IPS-18c (cell line): Measurements from ENCODE around the gene APLF.

Source experiments
- H3K4me3 ChIP-seq: 2 replicates; pipeline ENCODE4 v1.7.0; 2013; ENCODE audit warnings: low read depth, mild to moderate bottlenecking, low read length, moderate library complexity; ENCODE audit not compliant: insufficient read depth
- H3K9me3 ChIP-seq: one replicate; pipeline ENCODE4 v1.6.1; 2013; ENCODE audit warnings: mild to moderate bottlenecking, low read length, moderate library complexity; ENCODE audit not compliant: control insufficient read depth, insufficient read depth

The APLF gene

GRCh38 chr2:68467077-68467960 lies at the start of gene APLF, which contains the start of gene FBXO48:
APLF (plus strand) TSS chr2:68467585; CDS start chr2:68467732, 147 bp downstream.
FBXO48 (minus strand) TSS chr2:68467294; CDS start chr2:68465145, 2,149 bp downstream.
- Histone ChIP-seq H3K4me3 (peak within 1 kb of the TSS; percentile 90), H3K9me3 (peaks cover 2% of the 10 kb centered on the region)

- Histone ChIP-seq H3K9me3 (no peaks in the 10 kb centered on the region), H3K4me3 (no peak overlapping the region)
Observed at GRCh38 chr2:68417926-68418325, 49.5 kb upstream of the APLF start.

GRCh38 chr2:68418419-68418818 lies 49.0 kb upstream of the APLF start:
- no peak overlapping the region for H3K4me3 ChIP-seq
- H3K9me3 ChIP-seq: no peaks in the 10 kb centered on the region

GRCh38 chr2:68418855-68419254 lies 48.5 kb upstream of the APLF start:
- Histone ChIP-seq H3K4me3 (no peak overlapping the region), H3K9me3 (no peaks in the 10 kb centered on the region)

GRCh38 chr2:68420254-68420910 lies 47.0 kb upstream of the APLF start:
- H3K4me3 ChIP-seq: no peak overlapping the region

GRCh38 chr2:68423966-68424650 lies 43.3 kb upstream of the APLF start:
- no peaks in the 10 kb centered on the region for H3K9me3 ChIP-seq
- no peak overlapping the region for H3K4me3 ChIP-seq

More at GRCh38 chr2:68420254-68420910, 47.0 kb upstream of the APLF start:
- H3K9me3 ChIP-seq: no peaks in the 10 kb centered on the region

GRCh38 chr2:68425503-68425902 lies 41.9 kb upstream of the APLF start:
- H3K9me3 ChIP-seq: no peaks in the 10 kb centered on the region
- H3K4me3 ChIP-seq: no peak overlapping the region

- Histone ChIP-seq H3K9me3 (no peaks in the 10 kb centered on the region), H3K4me3 (no peak overlapping the region)
Observed at GRCh38 chr2:68426446-68426845, 40.9 kb upstream of the APLF start.

- Histone ChIP-seq H3K4me3 (no peak overlapping the region), H3K9me3 (no peaks in the 10 kb centered on the region)
Observed at GRCh38 chr2:68426848-68427579, 40.4 kb upstream of the APLF start.

- H3K4me3 ChIP-seq: no peak overlapping the region
- H3K9me3 ChIP-seq: no peaks in the 10 kb centered on the region
Observed at GRCh38 chr2:68428126-68428525, 39.3 kb upstream of the APLF start.

GRCh38 chr2:68428746-68429145 lies 38.6 kb upstream of the APLF start:
- no peaks in the 10 kb centered on the region for H3K9me3 ChIP-seq
- no peak overlapping the region for H3K4me3 ChIP-seq

GRCh38 chr2:68429311-68429826 lies 38.0 kb upstream of the APLF start:
- Histone ChIP-seq H3K9me3 (no peaks in the 10 kb centered on the region), H3K4me3 (no peak overlapping the region)

- H3K4me3 ChIP-seq: no peak overlapping the region
- no peaks in the 10 kb centered on the region for H3K9me3 ChIP-seq
Observed at GRCh38 chr2:68431316-68431972, 35.9 kb upstream of the APLF start.

- no peaks in the 10 kb centered on the region for H3K9me3 ChIP-seq
- no peak overlapping the region for H3K4me3 ChIP-seq
Observed at GRCh38 chr2:68432696-68433658, 34.4 kb upstream of the APLF start.

GRCh38 chr2:68434981-68435380 lies 32.4 kb upstream of the APLF start:
- H3K9me3 ChIP-seq: no peaks in the 10 kb centered on the region
- H3K4me3 ChIP-seq: no peak overlapping the region
